ENCODE results near the gene SETD4. TPM values are rescaled to one million over a fixed set of nuclear protein-coding genes. Genes with fewer than 3 reads are reported as not detected.
A peak's percentile ranks its signal among the peaks of the same experiment; 100 is the strongest.

Gene SETD4
- total and polyA plus RNA-seq, 12 donors, result 6.7 to 13.1 (median 10.7) TPM

GRCh38 chr21:36093512-36093911 is 33.2 kb upstream of the SETD4 start:
- no peak for ATAC-seq

GRCh38 chr21:36092681-36093080 is 32.4 kb upstream of the SETD4 start:
- peaks cover 0 to 3% (median 0%) of the 10 kb centered on the region in 9 donors for H3K4me1 ChIP-seq
- peaks cover 0 to 18% (median 0%) of the 10 kb centered on the region in 11 donors for H3K9me3 ChIP-seq
- peaks cover 0 to 9% (median 0%) of the 10 kb centered on the region in 7 donors for H3K27me3 ChIP-seq
- no peak overlapping the region for H3K27ac ChIP-seq
- H3K36me3 ChIP-seq, result no peaks in the 10 kb centered on the region
- no peak for TF ChIP-seq CTCF (IDR thresholded peaks at IDR 0.05)
- DNase-seq, result no peak
- H3K4me3 ChIP-seq, result no peak overlapping the region
- intact Hi-C loops (cut with DNase I), result no loop called here
- ATAC-seq, result no peak

More at GRCh38 chr21:36093512-36093911, 33.2 kb upstream of the SETD4 start:
- 88 to 94% methylated on average over 1 of the region's 1 CpG for WGBS, 2 donors
- Histone ChIP-seq H3K27me3 (peaks cover 0 to 17% (median 0%) of the 10 kb centered on the region in 7 donors), H3K4me3 (no peak overlapping the region), H3K4me1 (peaks cover 0 to 8% (median 0%) of the 10 kb centered on the region in 9 donors), H3K27ac (no peak overlapping the region), H3K9me3 (peaks cover 0 to 18% (median 0%) of the 10 kb centered on the region in 11 donors), H3K36me3 (no peaks in the 10 kb centered on the region)
- no peak for TF ChIP-seq CTCF (IDR thresholded peaks at IDR 0.05)
- intact Hi-C loops (cut with DNase I), result no loop called here
- DNase-seq, result no peak

GRCh38 chr21:36089946-36090345 is 29.6 kb upstream of the SETD4 start:
- intact Hi-C loops (cut with DNase I), result no loop called here
- 88 to 92% methylated on average over 3 of the region's 3 CpGs for WGBS, 2 donors
- peaks cover 0 to 5% (median 0%) of the 10 kb centered on the region in 7 donors for H3K27me3 ChIP-seq
- no peak overlapping the region for H3K27ac ChIP-seq
- DNase-seq, result no peak
- no peak for ATAC-seq
- peaks cover 0 to 5% (median 0%) of the 10 kb centered on the region in 9 donors for H3K4me1 ChIP-seq
- H3K4me3 ChIP-seq, result no peak overlapping the region
- H3K36me3 ChIP-seq, result no peaks in the 10 kb centered on the region
- peaks cover 0 to 18% (median 0%) of the 10 kb centered on the region in 11 donors for H3K9me3 ChIP-seq
- TF ChIP-seq CTCF (IDR thresholded peaks at IDR 0.05), result no peak

- Histone ChIP-seq H3K36me3 (no peaks in the 10 kb centered on the region), H3K9me3 (peaks cover 0 to 1% (median 0%) of the 10 kb centered on the region in 11 donors), H3K4me1 (peaks cover 0 to 5% (median 0%) of the 10 kb centered on the region in 9 donors), H3K27me3 (no peaks in the 10 kb centered on the region), H3K27ac (peak overlapping the region in 2 of 10 donors; percentile 4 to 36), H3K4me3 (no peak overlapping the region)
- ATAC-seq, result peak in 7 of 8 donors; percentile 25 to 86 (median 68)
- peak in 3 of 9 donors; percentile 15 to 27 (median 18) for TF ChIP-seq CTCF (IDR thresholded peaks at IDR 0.05)
- DNase-seq, result no peak
- WGBS, 2 donors, result 62 to 63% methylated on average over 6 of the region's 6 CpGs
- intact Hi-C loops (cut with DNase I), result no loop called here
Observed at GRCh38 chr21:36087362-36088138, 27.2 kb upstream of the SETD4 start.

Data from heart right ventricle (tissue), 16 donors.